Measurements from ENCODE around the gene TMEM92. TPM values are rescaled to one million over a fixed set of nuclear protein-coding genes. Genes with fewer than 3 reads are reported as not detected.

The TMEM92 gene
- total and polyA plus RNA-seq, 7 experiments from 2014 or later, result 0.10 TPM; not detected in 6

GRCh38 chr17:50279181-50279526 lies 4.9 kb downstream of the TMEM92 start:
- Histone ChIP-seq H3K9me3 (ENCODE audit: control insufficient read depth in 2 of 3, low read length in 3 of 3) (no peaks in the 10 kb centered on the region), H3K4me3 (ENCODE audit: low read length) (no peak overlapping the region), H3K36me3 (ENCODE audit: control insufficient read depth in 2 of 3, insufficient read depth in 3 of 3, low read length in 3 of 3) (no peaks in the 10 kb centered on the region), H3K4me1 (ENCODE audit: control insufficient read depth in 2 of 2, insufficient read depth in 2 of 2, low read length in 2 of 2) (no peaks in the 10 kb centered on the region), H3K27ac (ENCODE audit: low read depth, low read length) (no peak overlapping the region), H3K27me3 (ENCODE audit: control insufficient read depth in 2 of 2, insufficient read depth in 2 of 2, low read length in 2 of 2) (no peaks in the 10 kb centered on the region)
- Mint-ChIP-seq H3K36me3 (peaks cover 0 to 13% (median 0%) of the 10 kb centered on the region in 5 donors), H3K4me1 (peaks cover 0 to 24% (median 0%) of the 10 kb centered on the region in 7 donors), H3K27ac (no peak overlapping the region), H3K9me3 (peaks cover 0 to 7% (median 0%) of the 10 kb centered on the region in 11 donors), H3K27me3 (peaks cover 15 to 55% (median 54%) of the 10 kb centered on the region in 5 donors), H3K4me3 (no peak overlapping the region)
- no peak for DNase-seq
- intact Hi-C loops (cut with micrococcal nuclease), result loop anchor here in 1 of 2 donors (10.0 kb wide), 1 partner anchor 254 kb away; no protein-coding TSS in a partner anchor
- POLR2A ChIA-PET, result no interaction called here
- CTCF ChIA-PET, result no interaction called here
- no peak for ATAC-seq

- H3K36me3 Mint-ChIP-seq, result peaks cover 0 to 13% (median 0%) of the 10 kb centered on the region in 5 donors
- peaks cover 10 to 54% (median 50%) of the 10 kb centered on the region in 5 donors for H3K27me3 Mint-ChIP-seq
- H3K4me3 ChIP-seq (ENCODE audit: low read length), result no peak overlapping the region
- H3K27ac Mint-ChIP-seq, result no peak overlapping the region
- ATAC-seq (no peak), DNase-seq (no peak)
- H3K36me3 ChIP-seq (ENCODE audit: control insufficient read depth in 2 of 3, insufficient read depth in 3 of 3, low read length in 3 of 3), result no peaks in the 10 kb centered on the region
- peaks cover 0 to 25% (median 0%) of the 10 kb centered on the region in 7 donors for H3K4me1 Mint-ChIP-seq
- peaks cover 0 to 7% (median 0%) of the 10 kb centered on the region in 11 donors for H3K9me3 Mint-ChIP-seq
- intact Hi-C loops (cut with micrococcal nuclease), result loop anchor here in 1 of 2 donors (10.0 kb wide), 1 partner anchor 255 kb away; no protein-coding TSS in a partner anchor
- ChIA-PET POLR2A (no interaction called here), CTCF (no interaction called here)
- no peaks in the 10 kb centered on the region for H3K9me3 ChIP-seq (ENCODE audit: control insufficient read depth in 2 of 3, low read length in 3 of 3)
- H3K4me1 ChIP-seq (ENCODE audit: control insufficient read depth in 2 of 2, insufficient read depth in 2 of 2, low read length in 2 of 2), result no peaks in the 10 kb centered on the region
- no peaks in the 10 kb centered on the region for H3K27me3 ChIP-seq (ENCODE audit: control insufficient read depth in 2 of 2, insufficient read depth in 2 of 2, low read length in 2 of 2)
- H3K4me3 Mint-ChIP-seq, result no peak overlapping the region
- no peak overlapping the region for H3K27ac ChIP-seq (ENCODE audit: low read depth, low read length)
Observed at GRCh38 chr17:50279639-50280038, 5.4 kb downstream of the TMEM92 start.

- Histone ChIP-seq H3K27me3 (ENCODE audit: control insufficient read depth in 2 of 2, insufficient read depth in 2 of 2, low read length in 2 of 2) (no peaks in the 10 kb centered on the region), H3K27ac (ENCODE audit: low read depth, low read length) (no peak overlapping the region), H3K4me3 (ENCODE audit: low read length) (no peak overlapping the region), H3K4me1 (ENCODE audit: control insufficient read depth in 2 of 2, insufficient read depth in 2 of 2, low read length in 2 of 2) (no peaks in the 10 kb centered on the region), H3K9me3 (ENCODE audit: control insufficient read depth in 2 of 3, low read length in 3 of 3) (no peaks in the 10 kb centered on the region), H3K36me3 (ENCODE audit: control insufficient read depth in 2 of 3, insufficient read depth in 3 of 3, low read length in 3 of 3) (no peaks in the 10 kb centered on the region)
- intact Hi-C loops (cut with micrococcal nuclease), result no loop called here
- CTCF ChIA-PET, result interaction anchor here (1.2 kb wide), 1 partner anchor 9 kb away, joined by 3 read pairs; no protein-coding TSS in a partner anchor
- Mint-ChIP-seq H3K36me3 (peaks cover 0 to 13% (median 0%) of the 10 kb centered on the region in 5 donors), H3K27me3 (peaks cover 6 to 52% (median 46%) of the 10 kb centered on the region in 5 donors), H3K4me1 (peaks cover 0 to 21% (median 0%) of the 10 kb centered on the region in 7 donors), H3K27ac (no peak overlapping the region), H3K4me3 (no peak overlapping the region), H3K9me3 (peaks cover 0 to 7% (median 0%) of the 10 kb centered on the region in 11 donors)
- POLR2A ChIA-PET, result no interaction called here
- peak in 1 of 9 donors; percentile 41 for DNase-seq
- no peak for ATAC-seq
Observed at GRCh38 chr17:50280068-50280467, 5.8 kb downstream of the TMEM92 start.

- peaks cover 0 to 13% (median 0%) of the 10 kb centered on the region in 5 donors for H3K36me3 Mint-ChIP-seq
- CTCF ChIA-PET, result interaction anchor here (1.2 kb wide), 1 partner anchor 10 kb away, joined by 3 read pairs; no protein-coding TSS in a partner anchor
Observed at GRCh38 chr17:50280801-50281441, 6.7 kb downstream of the TMEM92 start.

GRCh38 chr17:50281739-50282401 lies 7.6 kb downstream of the TMEM92 start:
- H3K4me3 ChIP-seq (ENCODE audit: low read length), result no peak overlapping the region
- peaks cover 0 to 19% (median 0%) of the 10 kb centered on the region in 7 donors for H3K4me1 Mint-ChIP-seq
- POLR2A ChIA-PET, result no interaction called here
- CTCF ChIA-PET, result interaction anchor here (0.7 kb wide), 1 partner anchor 19 kb away, joined by 3 read pairs; no protein-coding TSS in a partner anchor
- no peaks in the 10 kb centered on the region for H3K9me3 ChIP-seq (ENCODE audit: control insufficient read depth in 2 of 3, low read length in 3 of 3)
- intact Hi-C loops (cut with micrococcal nuclease), result no loop called here
- H3K9me3 Mint-ChIP-seq, result peaks cover 0 to 7% (median 0%) of the 10 kb centered on the region in 11 donors
- no peaks in the 10 kb centered on the region for H3K36me3 ChIP-seq (ENCODE audit: control insufficient read depth in 2 of 3, insufficient read depth in 3 of 3, low read length in 3 of 3)
- DNase-seq (no peak), ATAC-seq (no peak)
- peaks cover 4 to 49% (median 34%) of the 10 kb centered on the region in 5 donors for H3K27me3 Mint-ChIP-seq
- no peak overlapping the region for H3K27ac Mint-ChIP-seq
- H3K27ac ChIP-seq (ENCODE audit: low read depth, low read length), result no peak overlapping the region
- H3K27me3 ChIP-seq (ENCODE audit: control insufficient read depth in 2 of 2, insufficient read depth in 2 of 2, low read length in 2 of 2), result no peaks in the 10 kb centered on the region
- peaks cover 0 to 13% (median 0%) of the 10 kb centered on the region in 5 donors for H3K36me3 Mint-ChIP-seq
- no peaks in the 10 kb centered on the region for H3K4me1 ChIP-seq (ENCODE audit: control insufficient read depth in 2 of 2, insufficient read depth in 2 of 2, low read length in 2 of 2)
- H3K4me3 Mint-ChIP-seq, result no peak overlapping the region

More at GRCh38 chr17:50280801-50281441, 6.7 kb downstream of the TMEM92 start:
- intact Hi-C loops (cut with micrococcal nuclease), result no loop called here
- ATAC-seq (no peak), DNase-seq (no peak)
- no peak overlapping the region for H3K27ac ChIP-seq (ENCODE audit: low read depth, low read length)
- no peaks in the 10 kb centered on the region for H3K27me3 ChIP-seq (ENCODE audit: control insufficient read depth in 2 of 2, insufficient read depth in 2 of 2, low read length in 2 of 2)
- Mint-ChIP-seq H3K27ac (peak overlapping the region in 1 of 9 donors; percentile 27), H3K4me1 (peaks cover 0 to 19% (median 0%) of the 10 kb centered on the region in 7 donors), H3K9me3 (peaks cover 0 to 7% (median 0%) of the 10 kb centered on the region in 11 donors), H3K27me3 (peaks cover 6 to 47% (median 39%) of the 10 kb centered on the region in 5 donors), H3K4me3 (no peak overlapping the region)
- H3K9me3 ChIP-seq (ENCODE audit: control insufficient read depth in 2 of 3, low read length in 3 of 3), result no peaks in the 10 kb centered on the region
- no peaks in the 10 kb centered on the region for H3K36me3 ChIP-seq (ENCODE audit: control insufficient read depth in 2 of 3, insufficient read depth in 3 of 3, low read length in 3 of 3)
- POLR2A ChIA-PET, result no interaction called here
- no peak overlapping the region for H3K4me3 ChIP-seq (ENCODE audit: low read length)
- H3K4me1 ChIP-seq (ENCODE audit: control insufficient read depth in 2 of 2, insufficient read depth in 2 of 2, low read length in 2 of 2), result no peaks in the 10 kb centered on the region

GRCh38 chr17:50283246-50283645 lies 9.0 kb downstream of the TMEM92 start:
- POLR2A ChIA-PET, result no interaction called here
- H3K4me1 ChIP-seq (ENCODE audit: control insufficient read depth in 2 of 2, insufficient read depth in 2 of 2, low read length in 2 of 2), result no peaks in the 10 kb centered on the region
- H3K36me3 Mint-ChIP-seq, result peaks cover 0 to 13% (median 0%) of the 10 kb centered on the region in 5 donors
- no peaks in the 10 kb centered on the region for H3K9me3 ChIP-seq (ENCODE audit: control insufficient read depth in 2 of 3, low read length in 3 of 3)
- H3K9me3 Mint-ChIP-seq, result peaks cover 0 to 7% (median 0%) of the 10 kb centered on the region in 11 donors
- DNase-seq (peak in 1 of 9 donors; percentile 40), ATAC-seq (peak; percentile 64)
- intact Hi-C loops (cut with micrococcal nuclease), result no loop called here
- H3K27me3 ChIP-seq (ENCODE audit: control insufficient read depth in 2 of 2, insufficient read depth in 2 of 2, low read length in 2 of 2), result no peaks in the 10 kb centered on the region
- H3K4me1 Mint-ChIP-seq, result peaks cover 0 to 19% (median 0%) of the 10 kb centered on the region in 7 donors
- no peaks in the 10 kb centered on the region for H3K36me3 ChIP-seq (ENCODE audit: control insufficient read depth in 2 of 3, insufficient read depth in 3 of 3, low read length in 3 of 3)
- H3K4me3 ChIP-seq (ENCODE audit: low read length), result no peak overlapping the region
- peaks cover 0 to 40% (median 25%) of the 10 kb centered on the region in 5 donors for H3K27me3 Mint-ChIP-seq
- H3K4me3 Mint-ChIP-seq, result peak overlapping the region in 1 of 10 donors; percentile 47
- CTCF ChIA-PET, result no interaction called here
- peak overlapping the region in 1 of 9 donors; percentile 44 for H3K27ac Mint-ChIP-seq
- H3K27ac ChIP-seq (ENCODE audit: low read depth, low read length), result no peak overlapping the region
